Ectodermal cell (in vitro differentiated cells): Measurements from ENCODE around the gene NLRP5.

Experiments used
- H3K27ac ChIP-seq: 2 replicates; pipeline ENCODE4 v1.7.0; 2013; ENCODE audit warnings: mild to moderate bottlenecking, low read depth, low read length; ENCODE audit not compliant: insufficient read depth, poor library complexity, severe bottlenecking
- H3K27me3 ChIP-seq: 2 replicates; pipeline ENCODE4 v1.7.0; 2013; ENCODE audit warnings: mild to moderate bottlenecking, low read length; ENCODE audit not compliant: insufficient read depth, control insufficient read depth, poor library complexity, severe bottlenecking
- H3K36me3 ChIP-seq: one replicate; pipeline ENCODE4 v1.7.0; 2013; ENCODE audit warnings: low read length; ENCODE audit not compliant: control insufficient read depth, insufficient read depth
- H3K4me1 ChIP-seq: one replicate; pipeline ENCODE4 v1.7.0; 2013; ENCODE audit warnings: low read length; ENCODE audit not compliant: control insufficient read depth, insufficient read depth
- H3K4me3 ChIP-seq: 2 replicates; pipeline ENCODE4 v1.7.0; 2013; ENCODE audit warnings: low read depth, low read length, control low read depth; ENCODE audit not compliant: insufficient read depth
- H3K9me3 ChIP-seq: 2 replicates; pipeline ENCODE4 v1.7.0; 2013; ENCODE audit warnings: mild to moderate bottlenecking, low read length, moderate library complexity; ENCODE audit not compliant: control insufficient read depth
- WGBS, 2 experiments: methylation state at CpG; one replicate each; pipeline ENCODE4 v1.1.7; 2013; ENCODE audit warnings: missing lambda C conversion rate in 2 of 2; 5-methylcytosine and 5-hydroxymethylcytosine counted together

The NLRP5 gene

DNA sequence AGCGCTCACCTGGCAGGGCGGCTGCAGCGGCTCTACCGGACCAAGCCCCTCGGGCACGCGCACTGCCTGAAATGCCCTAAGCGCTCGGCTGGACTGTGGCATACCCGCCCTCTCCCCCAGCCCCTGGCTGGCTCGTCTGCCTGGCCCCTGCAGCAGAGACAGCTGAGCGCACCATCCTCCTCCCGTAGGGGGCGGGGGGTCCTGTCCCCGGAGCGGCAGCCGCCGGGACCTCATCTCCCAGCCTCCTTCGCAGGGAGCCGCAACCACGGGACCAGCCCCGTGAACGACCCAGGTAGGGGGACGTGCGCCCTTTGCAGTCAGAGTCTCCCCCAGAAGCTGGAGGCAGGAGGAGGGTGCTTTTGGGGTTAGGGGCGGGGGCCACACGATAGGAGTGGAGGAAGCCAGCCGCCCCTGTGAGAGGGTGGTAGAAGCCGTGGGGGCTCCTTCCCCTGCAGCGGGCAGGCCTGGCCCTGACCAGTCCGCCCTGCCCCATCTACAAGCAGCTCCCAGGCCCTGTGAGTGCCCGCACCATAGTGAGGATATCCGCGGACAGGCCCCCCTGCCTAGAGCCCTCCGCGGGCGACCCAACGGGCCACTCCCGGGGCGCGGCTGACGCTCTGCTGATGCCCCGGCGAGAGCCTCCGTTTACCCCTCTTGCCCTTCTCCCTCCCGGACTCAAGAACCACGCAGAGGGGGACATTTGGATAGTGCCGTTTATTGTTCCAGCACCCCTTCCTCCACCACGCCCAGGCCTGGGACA is 100.3 kb downstream of the NLRP5 start:
- no peaks in the 10 kb centered on the region for H3K4me1 ChIP-seq
- H3K4me3 ChIP-seq = no peak overlapping the region
- 87 to 88% methylated on average over 49 of the region's 49 CpGs for WGBS, 2 experiments
- no peaks in the 10 kb centered on the region for H3K9me3 ChIP-seq
- H3K27ac ChIP-seq = no peak overlapping the region
- no peaks in the 10 kb centered on the region for H3K27me3 ChIP-seq
- H3K36me3 ChIP-seq = peaks cover 5% of the 10 kb centered on the region

DNA sequence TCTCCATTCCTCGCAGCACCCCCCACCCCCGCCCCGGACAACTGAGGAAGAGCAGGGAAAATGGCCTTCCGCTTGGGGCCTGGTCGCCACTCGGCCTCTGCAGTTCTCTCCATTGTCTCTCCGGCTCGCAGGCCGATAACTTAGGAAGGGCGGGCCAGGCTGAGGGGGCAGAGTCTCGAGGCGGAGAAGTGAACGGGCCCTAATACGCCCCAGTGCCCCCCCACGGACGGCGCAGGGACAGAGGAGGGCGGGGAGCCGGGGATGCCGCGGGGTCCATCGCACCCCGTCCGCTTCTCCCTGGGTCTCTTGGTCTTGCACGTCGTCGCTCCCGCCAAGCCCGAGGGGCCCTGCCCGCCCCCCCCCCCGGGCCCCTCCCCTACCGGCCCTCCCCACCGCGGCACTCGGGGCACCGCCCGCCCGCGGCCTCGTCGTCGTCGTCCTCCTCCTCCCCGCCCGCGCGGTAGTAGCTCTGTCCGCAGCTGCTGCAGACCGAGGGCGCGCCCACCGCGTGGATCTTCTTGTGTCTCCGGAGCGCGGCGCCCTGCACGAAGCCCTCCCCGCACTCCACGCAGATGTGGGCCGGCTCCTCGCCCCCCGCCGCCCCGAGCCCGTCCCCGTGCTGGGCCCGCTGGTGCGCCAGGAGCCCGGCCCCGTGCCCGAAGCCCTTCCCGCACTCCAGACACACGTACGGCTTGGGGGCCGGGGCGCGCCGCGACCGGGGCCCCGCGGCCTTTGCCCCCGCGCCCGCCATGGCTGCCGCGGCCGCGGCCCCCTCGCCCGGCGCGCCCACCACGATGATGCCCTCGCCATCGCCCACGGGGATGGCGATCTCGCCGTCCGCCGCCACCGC is 101.3 kb downstream of the NLRP5 start:
- Histone ChIP-seq H3K27me3 (no peaks in the 10 kb centered on the region), H3K4me1 (no peaks in the 10 kb centered on the region), H3K27ac (no peak overlapping the region), H3K4me3 (no peak overlapping the region), H3K36me3 (peaks cover 5% of the 10 kb centered on the region), H3K9me3 (no peaks in the 10 kb centered on the region)
- WGBS, 2 experiments = 96% methylated on average over 104 of the region's 104 CpGs

- peaks cover 10% of the 10 kb centered on the region for H3K36me3 ChIP-seq
- H3K4me1 ChIP-seq = no peaks in the 10 kb centered on the region
- no peaks in the 10 kb centered on the region for H3K27me3 ChIP-seq
- no peaks in the 10 kb centered on the region for H3K9me3 ChIP-seq
- WGBS, 2 experiments = 97% methylated on average over 66 of the region's 66 CpGs
- no peak overlapping the region for H3K27ac ChIP-seq
- H3K4me3 ChIP-seq = no peak overlapping the region
Measured at GRCh38 chr19:56088497-56089215, 102.1 kb downstream of the NLRP5 start.

DNA sequence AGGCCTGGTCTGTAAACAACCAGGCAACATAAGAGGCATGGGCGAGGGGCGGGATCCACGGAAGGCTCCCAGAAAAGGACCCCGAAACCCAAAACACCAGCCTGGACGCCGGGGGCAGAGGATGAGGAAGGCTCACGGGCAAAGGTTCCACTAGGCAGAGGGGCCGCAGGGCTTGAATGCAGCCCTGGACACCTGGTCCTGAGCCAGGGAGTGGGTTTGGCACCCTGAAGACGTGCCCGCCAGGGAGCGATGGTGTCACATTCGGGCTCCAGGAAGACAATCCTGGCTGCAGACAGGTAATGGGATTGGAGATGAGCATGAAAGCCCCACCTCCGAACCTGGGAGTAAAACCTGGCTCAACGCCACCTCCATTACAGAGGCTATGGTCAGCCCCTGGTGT is 102.8 kb downstream of the NLRP5 start:
- H3K4me1 ChIP-seq = no peaks in the 10 kb centered on the region
- peaks cover 13% of the 10 kb centered on the region for H3K36me3 ChIP-seq

GRCh38 chr19:56091066-56091490 is 104.5 kb downstream of the NLRP5 start:
- Histone ChIP-seq H3K36me3 (peaks cover 21% of the 10 kb centered on the region), H3K27ac (no peak overlapping the region), H3K4me3 (no peak overlapping the region), H3K9me3 (no peaks in the 10 kb centered on the region), H3K27me3 (no peaks in the 10 kb centered on the region), H3K4me1 (no peaks in the 10 kb centered on the region)
- WGBS, 2 experiments = 94% methylated on average over 10 of the region's 10 CpGs

More for the DNA sequence above, 102.8 kb downstream of the NLRP5 start:
- H3K27ac ChIP-seq = no peak overlapping the region
- 94 to 95% methylated on average over 14 of the region's 14 CpGs for WGBS, 2 experiments
- no peak overlapping the region for H3K4me3 ChIP-seq
- H3K27me3 ChIP-seq = no peaks in the 10 kb centered on the region
- H3K9me3 ChIP-seq = no peaks in the 10 kb centered on the region

GRCh38 chr19:56091751-56092546 is 105.4 kb downstream of the NLRP5 start:
- H3K4me3 ChIP-seq = no peak overlapping the region
- WGBS, 2 experiments = 89 to 91% methylated on average over 38 of the region's 38 CpGs
- H3K4me1 ChIP-seq = no peaks in the 10 kb centered on the region
- H3K9me3 ChIP-seq = no peaks in the 10 kb centered on the region
- no peaks in the 10 kb centered on the region for H3K27me3 ChIP-seq
- no peak overlapping the region for H3K27ac ChIP-seq
- peaks cover 21% of the 10 kb centered on the region for H3K36me3 ChIP-seq

DNA sequence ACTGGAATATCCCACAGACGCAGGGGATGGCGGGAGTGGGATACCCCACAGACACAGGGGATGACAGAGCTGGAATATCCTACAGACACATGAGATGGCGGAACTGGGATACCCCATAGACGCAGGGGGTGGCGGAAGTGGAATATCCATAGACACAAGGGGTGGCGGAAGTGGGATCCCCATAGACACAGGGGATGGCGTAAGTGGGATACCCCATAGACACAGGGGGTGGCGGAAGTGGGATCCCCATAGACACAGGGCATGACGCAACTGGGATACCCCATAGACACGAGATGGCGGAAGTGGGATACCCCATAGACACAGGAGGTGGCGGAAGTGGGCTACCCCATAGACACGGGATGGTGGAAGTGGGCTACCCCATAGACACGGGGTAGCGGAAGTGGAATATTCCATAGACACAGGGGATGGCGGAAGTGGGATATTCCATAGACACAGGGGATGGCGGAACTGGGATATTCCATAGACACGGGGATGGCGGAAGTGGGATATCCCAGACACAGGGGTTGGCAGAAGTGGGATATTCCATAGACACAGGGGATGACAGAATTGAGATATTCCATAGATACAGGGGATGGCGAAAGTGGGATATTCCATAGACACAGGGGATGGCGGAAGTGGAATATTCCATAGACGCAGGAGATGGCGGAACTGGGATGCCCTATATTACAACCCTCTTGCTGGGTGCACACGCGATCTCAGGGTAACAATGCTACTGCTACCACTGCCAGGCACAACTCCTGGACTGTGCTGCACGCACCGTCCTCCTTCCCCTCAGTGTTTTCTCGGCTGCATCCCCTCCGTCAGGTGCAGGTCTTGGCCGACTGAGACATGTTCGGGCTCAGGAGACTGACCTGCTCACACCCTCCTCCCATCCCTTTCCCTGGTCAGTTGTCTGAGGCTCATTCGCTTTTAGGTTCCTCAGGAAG is 106.4 kb downstream of the NLRP5 start:
- H3K4me1 ChIP-seq = no peaks in the 10 kb centered on the region
- no peak overlapping the region for H3K27ac ChIP-seq
- WGBS, 2 experiments = 96% methylated on average over 32 of the region's 32 CpGs
- no peaks in the 10 kb centered on the region for H3K9me3 ChIP-seq
- no peaks in the 10 kb centered on the region for H3K27me3 ChIP-seq
- no peak overlapping the region for H3K4me3 ChIP-seq
- peaks cover 21% of the 10 kb centered on the region for H3K36me3 ChIP-seq

DNA sequence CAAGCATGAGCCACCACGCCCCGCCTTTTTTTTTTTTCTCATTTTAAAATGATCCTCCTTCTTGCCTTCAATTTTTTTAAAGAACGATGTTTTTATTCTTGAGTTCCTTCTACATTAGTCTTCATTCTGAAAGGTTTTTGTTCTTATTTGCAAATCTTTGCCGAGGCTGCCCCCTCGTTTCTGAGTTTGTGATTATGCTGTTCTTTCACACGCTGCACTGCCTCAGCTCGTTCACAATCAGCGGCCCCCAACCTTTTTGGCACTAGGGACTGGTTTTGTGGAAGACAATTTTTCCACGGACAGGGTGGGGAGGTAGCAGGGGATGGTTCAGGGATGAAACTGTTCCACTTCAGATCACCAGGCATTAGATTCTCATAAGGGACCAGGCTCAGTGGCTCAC is 107.9 kb downstream of the NLRP5 start:
- 80 to 82% methylated on average over 9 of the region's 9 CpGs for WGBS, 2 experiments
- Histone ChIP-seq H3K9me3 (no peaks in the 10 kb centered on the region), H3K36me3 (peaks cover 25% of the 10 kb centered on the region), H3K27me3 (no peaks in the 10 kb centered on the region), H3K4me1 (no peaks in the 10 kb centered on the region), H3K4me3 (no peak overlapping the region), H3K27ac (no peak overlapping the region)

DNA sequence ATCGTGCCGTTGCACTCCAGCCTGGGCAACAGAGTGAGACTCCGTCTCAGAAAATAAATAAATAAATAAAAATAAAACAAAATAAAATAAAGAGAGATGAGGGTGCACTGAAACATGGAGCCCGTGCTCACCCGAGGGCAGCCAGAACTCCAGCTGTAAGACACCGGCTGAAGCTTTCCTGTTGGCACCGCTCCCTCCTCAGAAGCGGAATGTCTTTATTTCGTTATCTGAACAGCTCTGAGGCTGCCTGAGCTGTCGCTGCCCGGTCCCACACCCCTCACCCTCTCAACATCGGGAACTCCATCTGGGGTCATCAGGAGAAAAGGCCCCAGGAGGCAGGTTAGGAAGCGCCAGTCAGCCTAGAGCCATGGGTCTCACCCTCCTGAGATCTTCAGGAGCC is 110.1 kb downstream of the NLRP5 start:
- 92 to 93% methylated on average over 10 to 11 of the region's 13 CpGs for WGBS, 2 experiments

More for the DNA sequence above, 110.1 kb downstream of the NLRP5 start:
- Histone ChIP-seq H3K4me3 (no peak overlapping the region), H3K36me3 (peaks cover 29% of the 10 kb centered on the region), H3K4me1 (no peaks in the 10 kb centered on the region), H3K9me3 (no peaks in the 10 kb centered on the region), H3K27me3 (no peaks in the 10 kb centered on the region), H3K27ac (no peak overlapping the region)
